ENCODE data around the gene FAM163B.

GRCh38 chr9:133618726-133619125 is 9.5 kb upstream of the FAM163B start:
- TF ChIP-seq POLR2AphosphoS5 (IDR thresholded peaks at IDR 0.05; ENCODE audit: borderline replicate concordance, low read depth, low read length) (no peak), FOXP2 (optimal IDR thresholded peaks at IDR 0.05; ENCODE audit: control extremely low read depth, extremely low read length, insufficient read depth) (no peak), EZH2 (IDR thresholded peaks at IDR 0.05) (no peak)

Measured in SK-N-MC (cell line).